ENCODE measurements around the gene ZNF175. TPM values are rescaled to one million over a fixed set of nuclear protein-coding genes. Genes with fewer than 3 reads are reported as not detected.
A peak's percentile ranks its signal among the peaks of the same experiment; 100 is the strongest.

Gene ZNF175
- total RNA-seq, 1 donor from 2014 or later = 3.7 TPM

DNA sequence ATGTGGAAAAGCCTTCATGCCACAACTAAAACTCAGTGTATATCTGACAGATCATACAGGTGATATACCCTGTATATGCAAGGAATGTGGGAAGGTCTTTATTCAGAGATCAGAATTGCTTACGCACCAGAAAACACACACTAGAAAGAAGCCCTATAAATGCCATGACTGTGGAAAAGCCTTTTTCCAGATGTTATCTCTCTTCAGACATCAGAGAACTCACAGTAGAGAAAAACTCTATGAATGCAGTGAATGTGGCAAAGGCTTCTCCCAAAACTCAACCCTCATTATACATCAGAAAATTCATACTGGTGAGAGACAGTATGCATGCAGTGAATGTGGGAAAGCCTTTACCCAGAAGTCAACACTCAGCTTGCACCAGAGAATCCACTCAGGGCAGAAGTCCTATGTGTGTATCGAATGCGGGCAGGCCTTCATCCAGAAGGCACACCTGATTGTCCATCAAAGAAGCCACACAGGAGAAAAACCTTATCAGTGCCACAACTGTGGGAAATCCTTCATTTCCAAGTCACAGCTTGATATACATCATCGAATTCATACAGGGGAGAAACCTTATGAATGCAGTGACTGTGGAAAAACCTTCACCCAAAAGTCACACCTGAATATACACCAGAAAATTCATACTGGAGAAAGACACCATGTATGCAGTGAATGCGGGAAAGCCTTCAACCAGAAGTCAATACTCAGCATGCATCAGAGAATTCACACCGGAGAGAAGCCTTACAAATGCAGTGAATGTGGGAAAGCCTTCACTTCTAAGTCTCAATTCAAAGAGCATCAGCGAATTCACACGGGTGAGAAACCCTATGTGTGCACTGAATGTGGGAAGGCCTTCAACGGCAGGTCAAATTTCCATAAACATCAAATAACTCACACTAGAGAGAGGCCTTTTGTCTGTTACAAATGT, 16.4 kb downstream of the ZNF175 start:
- H3K9ac ChIP-seq (ENCODE audit: low read depth in 1 of 3, low read length in 3 of 3) = no peak overlapping the region
- H3K4me3 ChIP-seq (ENCODE audit: low read length in 3 of 3) = no peak overlapping the region
- peaks cover 29 to 51% (median 45%) of the 10 kb centered on the region in 3 donors for H3K36me3 ChIP-seq (ENCODE audit: control insufficient read depth in 3 of 3, insufficient read depth in 3 of 3, low read length in 3 of 3)
- H3K27ac ChIP-seq (ENCODE audit: low read depth, low read length) = no peak overlapping the region
- no peaks in the 10 kb centered on the region for H3K27me3 ChIP-seq (ENCODE audit: control insufficient read depth in 3 of 3, insufficient read depth in 3 of 3, low read length in 3 of 3)
- peaks cover 6 to 17% (median 16%) of the 10 kb centered on the region in 3 donors for H3K9me3 ChIP-seq (ENCODE audit: control insufficient read depth in 3 of 3, low read length in 3 of 3)
- H3K4me1 ChIP-seq (ENCODE audit: control insufficient read depth in 3 of 3, insufficient read depth in 3 of 3, low read length in 3 of 3) = no peaks in the 10 kb centered on the region

DNA sequence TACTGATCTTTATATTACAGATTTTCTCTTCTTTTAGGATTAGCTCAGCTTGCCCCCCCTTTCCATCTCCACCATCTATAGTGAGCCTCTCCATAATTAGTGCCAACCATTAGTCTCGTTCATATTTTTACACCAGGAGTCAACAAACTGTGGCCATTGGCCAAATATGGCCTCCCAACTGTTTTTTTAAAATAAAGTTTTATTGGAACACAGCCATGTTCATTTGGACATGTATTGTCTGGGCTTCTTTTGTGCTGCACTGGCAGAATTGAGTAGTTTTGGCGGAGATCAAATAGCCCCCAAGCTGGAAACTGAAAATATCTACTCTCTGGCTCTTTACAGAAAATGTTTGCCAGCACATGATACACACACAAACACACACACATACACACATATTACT, 18.4 kb downstream of the ZNF175 start:
- Histone ChIP-seq H3K27ac (ENCODE audit: low read depth, low read length) (no peak overlapping the region), H3K9me3 (ENCODE audit: control insufficient read depth in 3 of 3, low read length in 3 of 3) (peaks cover 6 to 17% (median 16%) of the 10 kb centered on the region in 3 donors), H3K4me1 (ENCODE audit: control insufficient read depth in 3 of 3, insufficient read depth in 3 of 3, low read length in 3 of 3) (peaks cover 12 to 16% (median 13%) of the 10 kb centered on the region in 3 donors), H3K27me3 (ENCODE audit: control insufficient read depth in 3 of 3, insufficient read depth in 3 of 3, low read length in 3 of 3) (no peaks in the 10 kb centered on the region), H3K36me3 (ENCODE audit: control insufficient read depth in 3 of 3, insufficient read depth in 3 of 3, low read length in 3 of 3) (peaks cover 27 to 33% (median 31%) of the 10 kb centered on the region in 3 donors), H3K4me3 (ENCODE audit: low read length in 3 of 3) (no peak overlapping the region), H3K9ac (ENCODE audit: low read depth in 1 of 3, low read length in 3 of 3) (no peak overlapping the region)

DNA sequence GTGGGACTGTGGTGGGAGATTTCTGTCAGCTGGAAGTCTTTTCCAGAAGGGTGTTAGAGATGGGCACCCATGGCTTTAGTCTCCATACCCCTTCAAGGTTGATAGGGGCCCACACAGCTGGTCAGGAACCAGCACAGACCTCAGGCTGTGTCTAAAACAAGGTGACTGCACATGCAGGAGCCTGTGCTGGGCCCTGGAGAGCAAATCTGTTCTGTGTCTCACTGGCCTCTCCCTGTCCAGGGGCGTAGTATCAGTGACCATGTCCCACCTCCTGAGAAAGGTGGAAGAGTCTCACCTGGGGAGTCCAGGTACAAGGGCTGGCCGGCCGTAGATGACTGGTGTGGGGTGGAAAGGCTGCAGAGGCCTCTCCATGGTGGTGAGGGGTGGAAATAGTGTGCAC, 19.4 kb downstream of the ZNF175 start:
- peaks cover 17 to 22% (median 18%) of the 10 kb centered on the region in 3 donors for H3K4me1 ChIP-seq (ENCODE audit: control insufficient read depth in 3 of 3, insufficient read depth in 3 of 3, low read length in 3 of 3)
- no peaks in the 10 kb centered on the region for H3K27me3 ChIP-seq (ENCODE audit: control insufficient read depth in 3 of 3, insufficient read depth in 3 of 3, low read length in 3 of 3)
- no peak overlapping the region for H3K27ac ChIP-seq (ENCODE audit: low read depth, low read length)
- H3K9me3 ChIP-seq (ENCODE audit: control insufficient read depth in 3 of 3, low read length in 3 of 3) = peaks cover 6 to 17% (median 16%) of the 10 kb centered on the region in 3 donors
- H3K36me3 ChIP-seq (ENCODE audit: control insufficient read depth in 3 of 3, insufficient read depth in 3 of 3, low read length in 3 of 3) = peaks cover 22 to 28% (median 24%) of the 10 kb centered on the region in 3 donors
- H3K9ac ChIP-seq (ENCODE audit: low read depth in 1 of 3, low read length in 3 of 3) = no peak overlapping the region
- H3K4me3 ChIP-seq (ENCODE audit: low read length in 3 of 3) = no peak overlapping the region

DNA sequence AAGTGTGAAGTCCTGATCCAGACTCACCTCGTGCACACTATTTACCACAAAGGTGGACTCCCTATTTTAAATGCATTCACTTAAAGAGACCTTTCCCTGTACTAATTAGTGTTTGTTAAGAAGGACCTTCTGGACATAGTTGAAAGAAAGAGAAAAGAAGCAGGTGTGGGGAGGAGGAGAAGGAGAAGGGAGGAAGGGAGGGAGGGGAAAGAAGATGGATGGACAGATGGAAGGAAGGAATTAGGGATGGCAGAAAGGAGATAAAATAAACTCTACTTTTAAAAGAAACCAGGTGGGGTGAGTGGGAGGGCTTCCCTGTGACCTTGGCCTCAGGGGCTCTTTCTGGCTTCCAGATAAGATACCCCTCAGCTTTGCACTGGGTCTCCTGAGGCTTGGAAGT, 21.4 kb downstream of the ZNF175 start:
- no peak overlapping the region for H3K9ac ChIP-seq (ENCODE audit: low read depth in 1 of 3, low read length in 3 of 3)
- peaks cover 0 to 4% (median 0%) of the 10 kb centered on the region in 3 donors for H3K27me3 ChIP-seq (ENCODE audit: control insufficient read depth in 3 of 3, insufficient read depth in 3 of 3, low read length in 3 of 3)
- H3K36me3 ChIP-seq (ENCODE audit: control insufficient read depth in 3 of 3, insufficient read depth in 3 of 3, low read length in 3 of 3) = peaks cover 5 to 11% (median 6%) of the 10 kb centered on the region in 3 donors
- H3K27ac ChIP-seq (ENCODE audit: low read depth, low read length) = no peak overlapping the region
- no peak overlapping the region for H3K4me3 ChIP-seq (ENCODE audit: low read length in 3 of 3)
- H3K9me3 ChIP-seq (ENCODE audit: control insufficient read depth in 3 of 3, low read length in 3 of 3) = peaks cover 0 to 7% (median 6%) of the 10 kb centered on the region in 3 donors
- H3K4me1 ChIP-seq (ENCODE audit: control insufficient read depth in 3 of 3, insufficient read depth in 3 of 3, low read length in 3 of 3) = peaks cover 17 to 22% (median 18%) of the 10 kb centered on the region in 3 donors

DNA sequence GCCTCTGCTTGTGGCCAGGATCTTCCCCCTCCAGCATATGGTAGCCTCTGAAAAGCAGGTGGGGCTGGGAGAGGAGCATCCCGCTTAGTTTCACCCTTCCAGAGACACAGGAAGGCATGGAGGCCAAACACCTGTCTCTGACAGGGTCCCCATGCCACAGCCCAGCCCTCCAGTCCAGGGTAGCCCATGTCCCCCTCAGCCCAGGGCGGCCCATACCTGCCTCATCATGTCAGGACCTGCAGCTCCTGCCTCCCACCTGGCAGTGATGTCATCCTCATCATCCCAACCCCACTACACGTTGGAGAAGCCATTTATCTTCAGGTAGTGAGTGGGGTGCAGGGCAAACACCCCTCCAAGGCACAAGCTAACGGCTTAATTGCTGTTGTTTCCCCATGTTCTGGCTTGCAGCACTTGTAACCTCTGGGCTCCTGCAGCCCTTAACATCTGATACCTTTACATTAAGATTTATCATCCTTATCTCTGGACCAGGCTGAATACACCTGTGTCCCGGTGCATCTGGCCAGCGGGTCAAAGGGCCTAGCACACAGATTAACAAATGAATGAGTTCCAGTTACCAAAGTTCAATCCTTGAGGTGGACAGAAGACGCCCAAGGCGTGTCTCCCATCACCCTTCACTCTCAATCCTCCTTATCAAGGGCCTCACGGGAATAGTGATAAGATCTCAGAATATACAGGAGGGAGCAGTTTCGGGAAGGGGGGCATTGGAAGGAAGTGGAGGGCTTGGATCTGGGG, 22.2 kb downstream of the ZNF175 start:
- H3K9me3 ChIP-seq (ENCODE audit: control insufficient read depth in 3 of 3, low read length in 3 of 3) = no peaks in the 10 kb centered on the region
- peaks cover 3 to 10% (median 5%) of the 10 kb centered on the region in 3 donors for H3K27me3 ChIP-seq (ENCODE audit: control insufficient read depth in 3 of 3, insufficient read depth in 3 of 3, low read length in 3 of 3)
- peaks cover 17 to 22% (median 18%) of the 10 kb centered on the region in 3 donors for H3K4me1 ChIP-seq (ENCODE audit: control insufficient read depth in 3 of 3, insufficient read depth in 3 of 3, low read length in 3 of 3)
- H3K36me3 ChIP-seq (ENCODE audit: control insufficient read depth in 3 of 3, insufficient read depth in 3 of 3, low read length in 3 of 3) = peaks cover 0 to 3% (median 0%) of the 10 kb centered on the region in 3 donors
- H3K9ac ChIP-seq (ENCODE audit: low read depth in 1 of 3, low read length in 3 of 3) = peak overlapping the region; percentile 68 to 88 (median 79)
- peak overlapping the region; percentile 93 to 98 (median 95) for H3K4me3 ChIP-seq (ENCODE audit: low read length in 3 of 3)
- no peak overlapping the region for H3K27ac ChIP-seq (ENCODE audit: low read depth, low read length)

DNA sequence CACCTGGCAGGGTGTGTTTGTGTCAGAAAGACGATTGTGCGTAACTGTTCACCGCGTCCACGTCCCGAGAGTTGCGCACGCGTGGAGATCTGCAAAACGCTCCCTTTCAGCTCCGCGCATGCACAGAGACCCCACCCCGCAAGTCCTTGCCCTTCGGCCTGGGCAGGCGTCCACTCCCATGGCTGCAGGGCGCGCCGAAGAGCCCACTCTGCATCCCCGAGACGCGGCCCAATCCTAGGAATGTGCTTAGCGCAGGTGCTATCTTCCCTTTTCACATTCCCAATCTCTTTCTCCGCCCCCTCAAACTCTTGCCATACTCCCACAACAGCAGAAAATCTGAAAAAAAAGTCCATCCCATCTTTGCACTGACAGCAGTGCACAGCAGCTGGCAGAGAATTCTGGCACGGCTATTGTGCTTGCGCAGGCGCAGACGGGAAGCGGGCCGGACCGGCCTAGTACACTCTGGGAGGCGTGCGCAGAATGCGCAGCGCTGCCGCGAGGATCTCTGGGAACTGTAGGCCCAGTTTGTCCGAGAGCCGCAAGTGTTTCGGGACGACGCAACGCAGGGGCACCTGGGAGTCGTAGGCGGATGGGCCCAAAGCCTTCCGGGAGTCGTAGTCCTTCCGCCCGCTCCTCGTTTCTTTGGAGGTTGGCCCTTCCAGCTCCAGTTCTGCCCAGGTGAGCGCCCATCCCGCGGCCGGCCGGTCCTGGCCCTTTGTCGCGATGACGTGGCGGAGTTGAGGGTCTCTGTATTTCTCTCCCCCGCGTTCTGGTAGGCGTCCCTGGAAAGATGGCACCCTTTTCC, 23.1 kb downstream of the ZNF175 start:
- no peaks in the 10 kb centered on the region for H3K9me3 ChIP-seq (ENCODE audit: control insufficient read depth in 3 of 3, low read length in 3 of 3)
- H3K36me3 ChIP-seq (ENCODE audit: control insufficient read depth in 3 of 3, insufficient read depth in 3 of 3, low read length in 3 of 3) = no peaks in the 10 kb centered on the region
- peaks cover 7 to 19% (median 13%) of the 10 kb centered on the region in 3 donors for H3K27me3 ChIP-seq (ENCODE audit: control insufficient read depth in 3 of 3, insufficient read depth in 3 of 3, low read length in 3 of 3)
- peak overlapping the region; percentile 93 to 98 (median 95) for H3K4me3 ChIP-seq (ENCODE audit: low read length in 3 of 3)
- H3K27ac ChIP-seq (ENCODE audit: low read depth, low read length) = peak overlapping the region; percentile 19
- H3K4me1 ChIP-seq (ENCODE audit: control insufficient read depth in 3 of 3, insufficient read depth in 3 of 3, low read length in 3 of 3) = peaks cover 17 to 22% (median 18%) of the 10 kb centered on the region in 3 donors
- H3K9ac ChIP-seq (ENCODE audit: low read depth in 1 of 3, low read length in 3 of 3) = peak overlapping the region; percentile 68 to 88 (median 79)

DNA sequence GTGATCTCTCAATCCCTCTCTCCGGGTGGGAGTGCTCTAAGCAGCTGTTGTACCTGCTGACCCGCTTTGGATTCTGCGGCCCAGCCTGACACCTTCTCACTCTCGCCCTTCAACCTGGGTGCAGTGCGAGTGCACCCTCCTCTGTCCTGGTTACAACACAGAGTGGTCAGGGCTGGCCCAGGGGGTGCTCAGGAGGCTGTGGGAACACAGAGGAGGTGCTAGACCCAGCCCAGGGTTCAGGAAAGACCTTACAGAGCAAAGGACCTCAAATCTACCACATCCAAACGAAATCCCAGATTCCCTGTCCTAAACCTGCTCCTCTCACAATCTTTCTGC, 23.7 kb downstream of the ZNF175 start:
- Histone ChIP-seq H3K27ac (ENCODE audit: low read depth, low read length) (peak overlapping the region; percentile 19), H3K4me1 (ENCODE audit: control insufficient read depth in 3 of 3, insufficient read depth in 3 of 3, low read length in 3 of 3) (peaks cover 17 to 22% (median 18%) of the 10 kb centered on the region in 3 donors), H3K9me3 (ENCODE audit: control insufficient read depth in 3 of 3, low read length in 3 of 3) (no peaks in the 10 kb centered on the region), H3K36me3 (ENCODE audit: control insufficient read depth in 3 of 3, insufficient read depth in 3 of 3, low read length in 3 of 3) (no peaks in the 10 kb centered on the region), H3K4me3 (ENCODE audit: low read length in 3 of 3) (peak overlapping the region; percentile 93 to 98 (median 95)), H3K9ac (ENCODE audit: low read depth in 1 of 3, low read length in 3 of 3) (peak overlapping the region; percentile 57 to 88 (median 68)), H3K27me3 (ENCODE audit: control insufficient read depth in 3 of 3, insufficient read depth in 3 of 3, low read length in 3 of 3) (peaks cover 7 to 20% (median 14%) of the 10 kb centered on the region in 3 donors)

DNA sequence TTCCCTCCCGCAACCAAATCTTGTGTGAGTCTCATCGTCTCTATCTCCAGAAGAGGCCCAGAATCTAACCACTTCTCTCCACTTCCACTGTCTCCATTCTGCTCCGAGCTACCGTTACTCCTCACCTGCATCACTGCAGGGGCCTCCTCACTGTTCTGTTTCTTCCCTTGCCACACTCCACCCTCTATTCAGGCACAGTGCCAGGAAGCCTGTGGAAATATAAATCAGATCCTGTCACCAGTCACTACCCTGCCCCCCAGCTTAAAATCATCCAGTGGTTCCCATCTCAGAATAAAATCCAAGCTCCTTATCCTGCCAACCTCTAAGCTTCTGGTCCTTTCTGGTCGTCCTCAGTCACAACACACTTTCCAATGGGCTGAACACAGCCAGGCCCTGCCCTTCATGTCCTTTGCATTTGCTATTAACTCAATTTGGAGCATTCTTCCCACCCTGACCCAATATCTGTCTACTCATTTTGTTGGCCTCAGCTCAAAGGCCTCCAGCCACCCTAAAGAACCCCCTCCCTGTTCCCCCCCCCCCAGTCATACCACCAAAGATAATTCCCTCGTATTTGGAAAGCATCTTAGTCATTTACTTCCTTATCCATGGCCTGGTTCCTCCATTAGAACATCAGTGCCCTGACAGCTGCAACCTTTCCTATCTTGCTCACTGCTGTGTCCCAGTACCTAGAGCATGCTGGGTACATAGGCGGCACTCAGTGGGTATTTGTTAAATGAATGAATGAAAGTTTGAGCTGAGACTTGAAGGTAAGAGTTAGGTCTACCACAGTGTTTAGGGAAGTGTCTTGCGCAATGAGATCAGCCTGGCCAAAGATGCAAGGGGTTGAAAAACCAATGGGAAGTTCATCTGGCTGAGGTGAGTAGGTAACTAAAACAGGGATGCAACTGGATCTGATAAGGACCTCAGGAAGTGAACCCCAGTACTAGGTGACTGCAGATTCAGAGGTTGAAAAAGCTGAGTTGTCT, 24.4 kb downstream of the ZNF175 start:
- Histone ChIP-seq H3K27me3 (ENCODE audit: control insufficient read depth in 3 of 3, insufficient read depth in 3 of 3, low read length in 3 of 3) (peaks cover 7 to 26% (median 16%) of the 10 kb centered on the region in 3 donors), H3K4me3 (ENCODE audit: low read length in 3 of 3) (peak overlapping the region in 1 of 3 donors; percentile 93), H3K36me3 (ENCODE audit: control insufficient read depth in 3 of 3, insufficient read depth in 3 of 3, low read length in 3 of 3) (no peaks in the 10 kb centered on the region), H3K4me1 (ENCODE audit: control insufficient read depth in 3 of 3, insufficient read depth in 3 of 3, low read length in 3 of 3) (peaks cover 17 to 22% (median 18%) of the 10 kb centered on the region in 3 donors), H3K9me3 (ENCODE audit: control insufficient read depth in 3 of 3, low read length in 3 of 3) (no peaks in the 10 kb centered on the region), H3K9ac (ENCODE audit: low read depth in 1 of 3, low read length in 3 of 3) (no peak overlapping the region), H3K27ac (ENCODE audit: low read depth, low read length) (no peak overlapping the region)

Data from skeletal muscle tissue (tissue), 4 donors.